Activated gamma-delta T cell treated with Interleukin-2 at 50 U/mL for 16 hours (primary cell): Measurements from ENCODE around the gene MATK.
"Not testable (repeated sequence)": the region's sequence is repeated elsewhere in the genome, so short reads cannot be mapped to it uniquely, and the experiment has no call there.

Source experiments
- DNase-seq: peaks from one replicate; pipeline ENCODE4 v3.0.0-alpha.2; 2020

MATK gene

DNA sequence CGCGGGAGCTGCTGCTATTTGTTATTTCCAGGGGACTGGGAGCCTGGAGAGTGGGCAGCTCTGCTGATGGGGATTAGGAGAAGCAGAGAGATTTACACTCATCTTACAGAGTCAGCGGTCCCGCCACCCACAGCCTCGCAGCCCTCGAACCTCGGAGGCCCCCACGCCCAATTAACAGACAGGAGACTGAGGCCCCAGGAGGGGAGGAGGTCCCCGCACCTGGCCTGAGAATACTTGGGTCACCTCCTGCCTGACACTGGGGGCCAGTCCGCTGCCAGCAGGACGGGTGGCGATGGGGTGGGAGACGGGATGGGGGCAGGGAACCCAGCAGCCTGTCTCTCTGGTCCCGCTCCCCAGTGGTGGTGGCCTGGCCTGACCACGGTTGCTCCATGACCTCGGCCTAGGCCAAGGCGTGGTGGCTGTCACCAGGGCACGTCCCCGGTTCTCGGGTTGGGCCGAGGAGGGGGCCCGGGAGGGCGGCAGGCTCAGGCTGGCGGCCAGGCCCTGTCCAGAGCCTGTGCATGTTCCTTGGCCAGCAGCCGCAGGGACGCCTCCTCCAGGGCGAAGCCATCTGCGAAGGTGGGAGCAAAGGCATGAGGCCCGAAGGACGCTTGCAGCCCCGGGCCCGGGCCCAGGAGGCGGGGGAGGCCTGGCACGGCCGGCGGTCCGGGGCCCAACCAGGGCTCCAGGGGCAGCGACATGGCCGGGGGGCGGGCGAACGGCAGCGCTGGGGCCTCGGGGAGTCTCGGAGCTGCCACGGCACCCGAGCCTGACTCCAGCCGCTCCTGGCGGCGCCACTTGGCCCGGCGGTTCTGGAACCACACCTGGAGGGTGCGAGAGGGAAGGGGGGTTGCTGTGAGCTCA is 15.8 kb downstream of the MATK start:
- DNase-seq, result no peak

DNA sequence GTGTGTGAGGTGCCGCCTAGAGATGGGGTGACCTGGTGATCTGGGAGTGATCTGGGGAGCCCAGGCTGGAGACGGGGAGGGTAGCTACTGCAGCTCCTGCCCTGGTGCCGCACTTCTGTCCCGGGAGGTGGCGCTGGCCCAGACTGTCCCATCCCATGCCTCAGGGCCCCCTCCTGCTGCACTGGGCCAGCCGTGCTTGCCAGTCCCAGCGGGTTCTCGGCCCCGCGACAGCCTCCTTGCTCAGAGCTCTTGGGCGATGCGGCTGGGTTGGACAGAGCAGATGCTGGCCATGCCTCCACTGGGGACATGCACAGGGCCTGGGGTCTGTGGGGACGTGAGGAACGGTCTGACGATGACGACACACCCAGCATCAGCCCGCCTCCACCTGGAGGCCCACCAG is 16.7 kb downstream of the MATK start:
- no peak for DNase-seq

DNA sequence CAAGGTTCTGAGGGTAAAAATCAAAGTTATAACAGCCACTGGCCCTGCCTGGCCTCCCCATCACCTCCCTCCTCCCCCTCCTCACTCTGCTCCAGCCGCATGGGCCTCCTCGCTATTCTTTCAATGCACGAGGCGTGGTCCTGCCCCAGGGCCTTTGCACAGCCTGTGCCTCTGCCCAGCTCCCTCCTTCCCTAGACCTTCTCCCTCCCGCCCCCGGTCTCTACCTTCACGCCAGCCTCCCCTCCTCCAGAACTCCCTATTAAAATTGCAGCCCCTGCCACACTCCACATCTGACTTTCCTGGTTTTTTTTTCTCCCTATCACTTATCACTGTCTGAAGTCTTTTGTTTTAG is 17.5 kb downstream of the MATK start:
- no peak for DNase-seq

DNA sequence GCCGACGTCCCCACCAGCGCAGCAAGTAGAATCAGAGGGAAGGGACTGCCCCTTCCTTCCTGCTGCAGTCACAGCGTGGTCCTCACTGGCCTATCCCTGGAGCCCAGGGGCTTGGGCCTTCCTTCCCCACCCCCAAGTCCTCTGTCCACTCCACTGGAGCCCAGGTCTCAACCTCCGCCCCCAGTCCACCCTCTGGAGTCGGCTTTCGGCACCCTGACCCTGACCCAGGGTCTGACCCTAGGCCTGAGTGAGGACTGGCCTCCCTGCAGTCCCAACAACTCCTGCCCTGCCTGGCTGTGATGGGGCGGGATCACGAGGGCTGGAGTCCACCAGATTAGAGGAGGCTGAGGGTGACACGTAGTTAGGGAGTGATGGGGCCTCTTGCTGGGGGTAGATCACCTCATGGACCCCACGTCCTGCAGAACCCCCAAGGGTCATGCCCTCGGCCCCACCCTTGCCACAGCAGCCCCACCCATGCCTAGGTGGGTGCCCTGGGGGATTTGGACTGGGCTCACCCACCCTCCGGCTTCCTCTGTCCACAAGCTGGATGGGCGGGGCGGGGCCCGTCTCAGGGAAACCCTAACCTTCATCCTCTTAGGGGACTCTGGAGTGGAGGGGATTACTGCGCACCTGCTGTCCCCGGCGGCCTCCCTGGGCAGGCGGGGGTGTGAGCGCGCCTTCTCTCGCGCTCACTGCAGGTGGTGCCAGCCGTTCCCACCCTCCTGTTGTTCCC is 18.0 kb downstream of the MATK start:
- no peak for DNase-seq

DNA sequence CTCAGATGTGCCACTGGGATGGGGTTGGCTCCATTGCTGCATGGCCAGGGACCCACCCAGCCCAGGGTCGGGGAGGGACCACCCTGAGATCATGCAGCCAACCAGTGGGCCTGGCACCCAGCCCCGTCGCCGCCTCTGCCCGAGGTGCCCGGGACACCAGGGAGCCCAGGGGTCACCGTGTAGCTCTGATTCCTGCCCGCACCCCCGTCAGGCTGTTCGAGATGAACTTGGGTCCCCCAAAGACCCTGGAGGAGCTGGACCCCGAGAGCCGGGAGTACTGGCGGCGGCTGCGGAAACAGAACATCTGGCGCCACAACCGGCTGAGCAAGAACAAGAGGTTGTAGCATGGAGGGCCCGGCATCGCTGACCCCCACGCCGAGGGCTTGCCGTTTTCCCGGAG is 19.1 kb downstream of the MATK start:
- no peak for DNase-seq

DNA sequence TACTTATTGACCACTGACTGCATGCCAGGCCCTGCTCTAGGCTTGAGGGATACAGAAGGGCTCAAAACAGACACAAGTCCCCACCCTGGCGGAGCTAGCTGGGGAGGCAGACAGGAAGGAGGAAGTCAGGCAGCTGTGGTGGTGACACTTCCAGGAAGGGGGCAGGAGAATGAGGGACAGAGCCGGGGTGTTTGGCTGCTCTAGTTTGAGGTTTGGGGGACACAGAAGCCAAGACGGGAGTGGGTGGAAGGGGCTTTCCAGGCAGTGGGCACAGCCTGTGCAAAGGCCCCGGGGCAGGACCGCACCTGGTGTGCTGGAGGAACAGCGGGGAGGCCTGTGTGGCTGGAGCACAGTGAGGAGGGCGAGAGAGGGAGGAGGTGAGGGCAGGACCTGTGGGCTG is 19.7 kb downstream of the MATK start:
- no peak for DNase-seq

DNA sequence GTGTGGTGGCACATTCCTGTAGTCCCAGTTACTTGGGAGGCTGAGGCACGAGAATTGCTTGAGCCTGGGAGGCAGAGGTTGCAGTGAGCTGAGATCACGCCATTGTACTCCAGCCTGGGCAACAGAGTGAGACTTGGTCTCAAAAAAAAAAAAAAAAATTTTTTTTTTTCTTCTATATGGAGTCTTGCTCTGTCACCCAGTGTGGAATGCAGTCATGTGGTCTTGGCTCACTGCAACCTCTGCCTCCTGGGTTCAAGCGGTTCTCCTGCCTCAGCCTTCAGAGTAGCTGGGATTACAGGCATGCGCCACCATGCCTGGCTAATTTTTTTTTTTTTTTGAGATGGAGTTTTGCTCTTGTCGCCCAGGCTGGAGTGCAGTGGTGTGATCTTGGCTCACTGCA is 20.4 kb downstream of the MATK start:
- DNase-seq, result not testable (repeated sequence)

DNA sequence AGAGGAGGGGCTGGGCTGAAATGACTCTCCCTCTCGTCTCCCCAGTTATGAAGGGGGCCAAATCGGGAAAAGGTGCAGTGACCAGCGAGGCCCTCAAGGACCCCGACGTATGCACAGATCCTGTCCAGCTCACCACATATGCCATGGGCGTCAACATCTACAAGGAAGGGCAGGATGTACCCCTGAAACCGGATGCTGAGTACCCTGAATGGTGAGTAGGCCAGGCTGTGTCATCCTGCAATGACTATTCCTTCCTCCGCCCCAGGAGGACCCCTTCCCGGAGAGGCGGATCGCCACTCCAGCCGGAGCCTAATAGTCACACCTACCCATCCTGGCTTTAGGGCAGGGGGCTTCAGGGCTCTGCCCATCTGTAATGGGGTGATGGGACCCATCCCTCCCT is 21.1 kb downstream of the MATK start:
- DNase-seq, result no peak

DNA sequence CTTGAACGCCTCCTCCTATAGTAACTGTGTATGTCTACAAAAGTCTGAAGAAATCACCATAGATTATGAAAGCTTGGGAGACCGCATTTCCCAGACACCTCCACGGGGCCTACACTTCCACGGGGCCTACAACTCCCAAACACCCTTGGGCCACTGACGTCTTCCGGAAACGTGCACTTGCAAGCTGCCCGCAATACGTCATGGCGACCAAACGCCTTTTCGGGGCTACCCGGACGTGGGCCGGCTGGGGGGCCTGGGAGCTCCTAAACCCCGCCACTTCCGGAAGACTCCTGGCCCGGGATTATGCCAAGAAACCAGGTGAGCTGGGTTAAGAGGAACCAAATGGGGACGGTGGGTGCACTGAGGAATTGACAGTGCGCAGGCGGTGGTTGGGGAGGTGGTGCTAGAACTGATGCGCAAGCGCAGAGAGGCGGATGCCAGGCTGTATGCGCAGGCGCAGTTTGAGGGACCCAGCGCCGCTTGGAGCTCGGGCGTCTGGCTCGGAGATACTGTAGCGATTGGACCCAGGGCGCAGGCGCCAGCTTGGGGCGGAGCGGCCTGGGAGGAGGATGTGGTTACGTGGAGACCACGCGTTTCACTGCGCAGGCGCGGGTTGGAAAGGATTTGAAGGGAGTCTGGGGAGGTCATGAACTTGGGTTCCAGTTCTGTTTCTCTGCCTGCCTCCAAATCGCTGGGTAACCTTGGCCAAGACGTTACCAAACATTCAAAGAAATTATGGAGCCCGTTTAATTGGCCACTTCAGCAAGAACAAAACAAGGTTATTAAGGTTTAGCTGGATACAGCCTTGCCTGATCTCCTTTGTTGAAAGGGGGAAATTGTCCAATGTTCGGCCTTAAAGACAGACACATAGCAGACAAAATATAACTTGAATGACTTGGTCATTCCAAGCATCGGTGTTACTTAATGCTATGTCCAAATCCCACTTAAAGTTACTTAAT is 23.4 kb downstream of the MATK start, which contains the start of gene MRPL54:
Gene MRPL54, plus strand, starts transcription at position 182 of the 959 bp plus-strand sequence. Its CDS starts 19 bp downstream, at position 201.
- peak; percentile 99 for DNase-seq

DNA sequence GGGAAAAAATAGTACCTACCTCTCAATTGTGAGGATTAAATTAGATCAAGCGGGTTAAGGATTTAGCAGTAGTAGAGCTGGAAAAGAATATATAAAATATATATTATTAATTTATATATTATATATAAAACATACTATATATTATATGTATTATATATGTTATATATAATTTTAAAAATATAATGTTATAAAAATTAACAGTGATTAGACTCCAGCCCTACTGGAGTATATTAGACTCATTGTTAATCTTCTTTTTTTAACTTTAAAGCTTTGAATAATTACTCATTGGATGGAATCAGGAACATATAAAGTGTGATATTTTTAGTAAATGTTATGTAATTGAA is 24.1 kb downstream of the MATK start:
- no peak for DNase-seq

DNA sequence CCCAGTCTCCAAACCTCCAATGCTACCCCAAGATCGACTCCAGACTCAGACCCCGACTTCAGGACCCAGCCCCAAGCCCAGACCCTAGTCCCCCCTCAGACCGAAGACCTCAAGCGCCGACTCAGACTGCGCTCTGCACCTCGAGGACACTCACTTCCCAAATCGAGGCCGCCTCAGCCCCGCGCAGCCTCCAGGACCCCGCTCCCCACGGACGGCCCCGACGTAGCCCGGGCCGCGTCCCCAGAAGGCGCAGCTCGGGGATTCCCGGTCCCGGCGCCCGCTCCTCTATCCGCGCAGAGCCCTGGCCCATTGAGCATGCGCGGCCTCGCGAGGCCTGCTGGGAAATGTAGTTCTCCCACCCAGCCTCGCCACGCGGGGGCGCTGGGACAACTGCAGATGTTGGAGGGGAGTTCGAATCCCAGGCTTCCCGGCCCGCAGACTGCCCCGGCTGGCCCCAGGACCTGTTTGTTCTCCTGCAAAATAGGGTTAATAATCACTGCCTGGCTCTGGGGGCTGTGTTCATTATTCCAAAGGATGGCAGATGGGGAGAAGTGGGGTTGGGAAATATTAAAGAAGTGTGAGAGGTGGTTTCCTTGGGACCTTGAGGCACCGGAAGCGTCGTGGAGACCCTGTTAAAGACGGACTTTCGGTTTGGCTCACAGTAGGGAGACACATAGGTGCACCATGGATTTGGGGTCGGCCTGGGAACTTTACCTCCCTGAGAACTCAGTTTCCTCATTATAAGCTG is 24.6 kb downstream of the MATK start, which contains the start of gene APBA3:
Gene APBA3, minus strand, starts transcription at position 311 of the 748 bp plus-strand sequence. CDS start 1,428 bp downstream, outside the sequence.
- peak; percentile 95 for DNase-seq

DNA sequence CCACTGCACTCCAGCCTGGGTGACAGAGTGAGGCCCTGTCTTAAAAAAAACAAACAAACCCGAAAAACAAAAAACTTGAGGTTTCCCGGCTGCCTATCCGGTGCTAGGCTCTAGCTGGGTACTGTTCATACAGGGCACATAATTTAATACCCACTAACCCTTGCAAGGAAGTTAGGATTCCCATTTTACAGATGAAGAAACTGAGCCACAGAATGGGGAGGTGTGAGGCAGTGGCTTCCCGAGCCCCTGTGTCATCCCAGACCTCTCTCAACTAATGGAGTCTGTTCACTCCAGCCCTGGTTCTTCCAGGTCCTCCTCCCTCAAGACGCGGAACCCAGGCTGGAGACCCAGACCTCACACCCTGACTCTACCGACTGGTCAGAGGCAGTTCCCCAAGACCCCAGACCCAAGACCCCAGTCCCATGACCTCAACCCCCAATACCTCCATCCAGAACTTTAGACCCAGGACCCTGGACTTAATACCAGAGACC is 25.3 kb downstream of the MATK start:
- DNase-seq, result no peak

DNA sequence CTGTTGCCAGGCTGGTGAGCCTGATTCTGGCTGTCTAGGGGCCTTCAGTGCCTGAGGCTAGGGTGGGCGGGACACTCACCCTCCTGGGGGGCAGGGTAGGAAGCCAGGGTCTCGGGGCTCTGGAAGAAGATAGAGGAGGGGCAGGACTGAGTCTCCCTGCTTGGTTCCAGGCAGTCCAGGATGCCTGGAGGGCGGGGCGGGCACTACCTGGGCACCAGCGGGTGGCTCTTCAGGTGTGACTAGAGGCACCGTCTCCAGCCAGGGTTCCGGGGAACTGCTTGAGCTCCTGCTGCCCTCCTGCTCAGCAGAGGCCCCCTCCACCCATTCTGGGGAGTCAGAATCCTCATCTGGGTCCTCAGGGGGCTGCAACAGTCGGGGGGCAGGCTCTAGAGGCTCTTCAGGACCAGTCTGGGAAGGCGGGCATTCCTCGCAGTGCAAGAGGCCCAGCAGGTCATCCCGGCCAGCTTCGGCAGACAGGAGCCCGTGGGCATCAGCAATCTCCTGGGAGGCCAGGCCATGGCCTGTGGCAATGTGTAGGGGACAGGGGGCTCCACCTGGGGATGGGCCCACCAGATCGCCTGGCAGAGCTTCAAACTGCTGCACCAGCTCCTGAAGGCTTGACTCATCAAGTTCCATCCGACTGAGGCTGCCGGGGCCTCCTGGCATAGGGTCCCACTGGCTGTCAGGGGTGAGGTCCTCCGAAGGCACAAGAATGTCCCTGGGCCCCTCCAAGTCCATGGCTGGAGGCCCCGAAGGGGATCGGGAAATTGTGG is 26.5 kb downstream of the MATK start:
- no peak for DNase-seq

DNA sequence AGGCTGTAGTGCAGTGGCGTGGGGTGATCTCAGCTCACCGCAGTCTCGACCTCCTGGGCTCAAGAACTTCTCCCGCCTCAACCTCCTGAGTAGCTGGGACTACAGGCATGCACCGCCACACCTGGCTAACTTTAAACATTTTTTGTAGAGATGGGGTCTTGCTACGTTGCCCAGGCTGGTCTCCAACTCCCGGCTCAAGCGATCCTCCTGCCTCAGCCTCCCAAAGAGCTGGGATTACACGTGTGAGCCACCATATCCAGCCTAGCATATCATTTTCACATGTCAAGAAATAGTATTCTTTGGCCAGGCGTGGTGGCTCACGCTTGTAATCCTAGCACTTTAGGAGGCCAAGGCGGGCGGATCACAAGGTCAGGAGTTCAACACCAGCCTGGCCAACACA is 27.9 kb downstream of the MATK start:
- not testable (repeated sequence) for DNase-seq

DNA sequence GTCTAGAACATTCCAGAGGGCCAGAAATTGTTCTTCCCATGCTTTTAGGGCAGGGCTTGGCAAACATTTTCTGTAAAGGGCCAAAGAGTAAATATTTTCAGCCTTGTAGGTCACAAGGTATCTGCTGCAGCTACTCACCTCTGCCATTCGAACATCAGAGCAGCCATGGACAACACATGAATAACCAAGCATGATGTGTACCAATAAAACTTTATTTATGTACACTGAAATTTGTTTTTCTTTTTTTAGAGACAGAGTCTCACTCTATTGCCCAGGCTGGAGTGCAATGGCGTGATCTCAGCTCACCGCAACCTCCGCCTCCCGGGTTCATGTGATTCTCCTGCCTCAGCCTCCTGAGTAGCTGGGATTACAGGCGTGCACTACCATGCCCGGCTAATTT is 28.5 kb downstream of the MATK start:
- DNase-seq, result not testable (repeated sequence)

DNA sequence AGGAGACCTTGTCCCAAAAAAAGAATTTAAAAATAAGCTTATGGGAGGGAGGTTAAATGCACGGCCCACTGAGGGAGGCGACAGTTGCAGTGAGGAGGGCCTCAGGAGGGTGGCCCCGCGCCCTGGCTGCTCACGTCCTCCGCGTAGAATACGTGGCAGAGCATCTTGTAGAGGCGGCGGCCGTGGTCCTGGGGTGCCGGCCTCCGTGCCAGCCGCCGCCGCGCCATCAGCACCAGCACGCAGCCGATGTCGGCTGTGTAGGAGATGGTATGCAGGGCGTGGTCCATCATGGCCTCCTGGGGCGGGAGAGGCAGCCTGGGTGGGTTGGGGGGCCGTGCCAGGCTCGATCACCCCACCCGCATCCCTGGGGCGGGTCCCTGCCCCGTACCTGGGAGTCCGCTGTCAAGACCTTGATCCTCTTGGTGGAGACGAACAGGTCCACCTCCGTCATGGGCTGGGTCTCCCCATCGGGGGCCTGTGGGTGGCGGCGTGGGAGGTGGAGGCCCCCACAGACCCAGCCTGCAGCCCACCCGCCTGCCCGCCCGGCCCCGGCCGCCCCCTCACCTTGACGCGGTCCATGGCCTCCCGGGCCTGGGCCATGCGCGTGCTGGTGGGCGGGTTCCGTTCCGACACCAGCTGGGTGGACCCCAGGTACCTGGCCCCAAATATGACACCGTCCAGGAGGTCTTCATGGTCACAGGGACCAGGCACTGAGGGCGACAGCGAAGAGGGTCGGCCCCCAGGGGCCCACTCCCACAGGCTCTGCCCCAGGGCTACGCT is 32.4 kb downstream of the MATK start:
- DNase-seq, result no peak

DNA sequence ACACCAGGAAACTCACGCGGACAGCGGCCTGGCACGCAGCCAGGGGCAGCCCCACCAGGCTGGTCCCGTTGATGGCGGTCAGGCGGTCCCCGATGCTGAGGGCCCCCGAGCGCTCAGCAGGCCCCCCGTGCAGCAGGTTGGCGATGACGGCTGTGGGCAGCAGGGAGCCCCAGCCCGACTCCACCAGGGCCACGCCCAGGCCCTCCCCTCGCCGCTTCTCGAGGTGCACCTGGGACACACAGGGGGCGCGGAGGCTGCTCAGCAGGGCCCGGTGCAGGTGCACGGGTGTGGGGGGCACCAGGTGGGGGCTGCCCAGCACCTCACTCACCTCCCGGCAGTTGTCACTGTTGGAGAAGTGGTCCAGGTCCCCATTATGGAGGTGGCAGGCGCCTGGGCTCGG is 33.7 kb downstream of the MATK start:
- no peak for DNase-seq

DNA sequence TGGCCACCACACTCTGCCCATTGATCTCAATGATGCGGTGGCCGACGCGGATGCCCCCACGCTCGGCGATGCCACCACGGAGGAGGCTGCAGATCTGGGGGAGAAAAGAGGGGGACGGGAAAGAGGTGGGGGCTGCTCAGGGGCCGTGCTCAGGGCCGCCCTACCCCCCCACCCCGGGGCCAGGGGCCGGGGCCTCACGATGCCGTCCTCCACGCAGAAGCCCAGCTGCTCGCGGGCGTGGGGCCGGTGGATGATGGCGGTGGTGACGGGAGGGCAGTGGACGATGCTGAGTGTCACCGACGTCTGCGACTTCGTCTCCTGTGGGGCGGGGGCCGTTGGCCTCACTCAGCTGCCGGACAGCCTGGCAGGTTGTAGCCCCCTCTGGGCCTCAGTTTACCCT is 34.9 kb downstream of the MATK start:
- DNase-seq, result no peak

DNA sequence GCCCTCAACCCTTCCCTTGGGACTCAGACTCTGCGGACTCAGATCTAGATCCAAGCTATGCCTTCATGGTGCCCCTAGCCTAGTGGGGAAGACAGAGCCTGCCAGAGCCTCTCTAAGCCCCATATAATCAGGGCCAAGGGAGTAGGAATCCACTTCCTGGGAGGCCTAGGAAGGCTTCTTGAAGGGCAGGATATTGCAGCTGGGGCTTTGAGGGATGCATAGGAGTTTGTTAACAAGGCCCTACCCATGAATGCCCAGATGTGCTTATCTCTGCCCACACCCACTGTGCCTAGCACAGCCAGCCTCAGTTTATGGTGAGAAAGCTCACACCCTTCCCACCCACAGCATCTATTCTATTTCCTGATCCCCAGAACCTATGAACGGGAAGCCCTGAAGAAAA is 36.0 kb downstream of the MATK start:
- no peak for DNase-seq

DNA sequence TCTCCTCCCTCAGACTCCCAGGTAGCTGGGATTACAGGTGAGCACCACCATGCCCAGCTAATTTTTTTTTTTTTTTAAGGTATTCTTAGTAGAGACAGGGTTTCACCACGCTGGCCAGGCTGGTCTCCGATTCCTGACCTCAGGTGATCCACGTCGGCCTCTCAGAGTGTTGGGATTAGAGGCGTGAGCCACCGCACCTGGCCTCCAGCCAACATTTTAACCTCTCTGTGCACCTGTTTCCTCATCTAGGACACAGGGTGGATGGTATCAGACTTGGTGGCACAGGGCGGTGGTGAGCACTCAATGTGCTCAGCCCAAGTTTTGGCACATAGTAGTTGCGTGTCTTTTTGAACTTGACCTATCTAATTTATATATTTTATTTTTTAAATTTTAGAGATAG is 37.2 kb downstream of the MATK start:
- DNase-seq, result no peak
